Measurements from ENCODE around the gene NBEAL1.
"Not testable (repeated sequence)": the region's sequence is repeated elsewhere in the genome, so short reads cannot be mapped to it uniquely, and the experiment has no call there.

NBEAL1 gene

GRCh38 chr2:203040966-203041521 is 26.4 kb downstream of the NBEAL1 start:
- Histone ChIP-seq H3K4me3 (ENCODE audit: low read depth in 1 of 2, low read length in 2 of 2) (no peak overlapping the region), H3K36me3 (ENCODE audit: control insufficient read depth in 1 of 2, insufficient read depth in 2 of 2, low read length in 2 of 2) (peaks cover 9 to 10% of the 10 kb centered on the region in 2 donors), H3K27me3 (ENCODE audit: low read depth, low read length) (no peaks in the 10 kb centered on the region), H3K9me3 (ENCODE audit: control insufficient read depth in 1 of 2, low read length in 2 of 2) (no peaks in the 10 kb centered on the region), H3K4me1 (ENCODE audit: control insufficient read depth in 1 of 2, insufficient read depth in 2 of 2, low read length in 2 of 2) (peaks cover 0 to under 1% of the 10 kb centered on the region in 2 donors), H3K27ac (ENCODE audit: low read length) (no peak overlapping the region)

- no peaks in the 10 kb centered on the region for H3K27me3 ChIP-seq (ENCODE audit: low read depth, low read length)
- H3K36me3 ChIP-seq (ENCODE audit: control insufficient read depth in 1 of 2, insufficient read depth in 2 of 2, low read length in 2 of 2) = peaks cover 9 to 16% of the 10 kb centered on the region in 2 donors
- H3K4me3 ChIP-seq (ENCODE audit: low read depth in 1 of 2, low read length in 2 of 2) = no peak overlapping the region
- H3K9me3 ChIP-seq (ENCODE audit: control insufficient read depth in 1 of 2, low read length in 2 of 2) = no peaks in the 10 kb centered on the region
- no peaks in the 10 kb centered on the region for H3K4me1 ChIP-seq (ENCODE audit: control insufficient read depth in 1 of 2, insufficient read depth in 2 of 2, low read length in 2 of 2)
- H3K27ac ChIP-seq (ENCODE audit: low read length) = no peak overlapping the region
These were observed 27.5 kb downstream of the NBEAL1 start for GRCh38 chr2:203042178-203042577.

DNA sequence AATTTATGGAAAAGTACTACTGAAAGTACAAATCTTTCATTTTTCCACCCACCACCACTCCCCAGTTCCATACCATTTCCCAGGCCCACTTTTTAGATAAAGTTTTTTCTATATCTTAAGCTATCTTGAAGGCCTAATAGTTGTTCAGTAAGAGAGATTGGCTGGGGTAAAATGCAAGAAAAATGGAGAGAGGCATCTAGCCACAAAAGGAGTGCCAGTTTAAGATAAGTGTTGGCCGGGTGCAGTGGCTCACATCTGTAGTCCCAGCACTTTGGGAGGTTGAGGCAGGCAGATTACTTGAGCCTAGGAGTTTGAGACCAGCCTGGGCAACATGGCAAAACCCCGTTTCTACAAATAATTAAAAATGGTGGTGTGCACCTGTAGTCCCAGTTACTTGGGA is 28.6 kb downstream of the NBEAL1 start:
- no peaks in the 10 kb centered on the region for H3K4me1 ChIP-seq (ENCODE audit: control insufficient read depth in 1 of 2, insufficient read depth in 2 of 2, low read length in 2 of 2)
- H3K36me3 ChIP-seq (ENCODE audit: control insufficient read depth in 1 of 2, insufficient read depth in 2 of 2, low read length in 2 of 2) = peaks cover 9 to 16% of the 10 kb centered on the region in 2 donors

GRCh38 chr2:203045867-203046266 is 31.2 kb downstream of the NBEAL1 start:
- no peaks in the 10 kb centered on the region for H3K4me1 ChIP-seq (ENCODE audit: control insufficient read depth in 1 of 2, insufficient read depth in 2 of 2, low read length in 2 of 2)
- no peaks in the 10 kb centered on the region for H3K27me3 ChIP-seq (ENCODE audit: low read depth, low read length)
- no peak overlapping the region for H3K4me3 ChIP-seq (ENCODE audit: low read depth in 1 of 2, low read length in 2 of 2)
- H3K27ac ChIP-seq (ENCODE audit: low read length) = no peak overlapping the region
- H3K36me3 ChIP-seq (ENCODE audit: control insufficient read depth in 1 of 2, insufficient read depth in 2 of 2, low read length in 2 of 2) = peaks cover 13 to 21% of the 10 kb centered on the region in 2 donors
- no peaks in the 10 kb centered on the region for H3K9me3 ChIP-seq (ENCODE audit: control insufficient read depth in 1 of 2, low read length in 2 of 2)

More for the DNA sequence above, 28.6 kb downstream of the NBEAL1 start:
- no peaks in the 10 kb centered on the region for H3K9me3 ChIP-seq (ENCODE audit: control insufficient read depth in 1 of 2, low read length in 2 of 2)
- H3K27ac ChIP-seq (ENCODE audit: low read length) = no peak overlapping the region
- no peak overlapping the region for H3K4me3 ChIP-seq (ENCODE audit: low read depth in 1 of 2, low read length in 2 of 2)
- H3K27me3 ChIP-seq (ENCODE audit: low read depth, low read length) = no peaks in the 10 kb centered on the region

DNA sequence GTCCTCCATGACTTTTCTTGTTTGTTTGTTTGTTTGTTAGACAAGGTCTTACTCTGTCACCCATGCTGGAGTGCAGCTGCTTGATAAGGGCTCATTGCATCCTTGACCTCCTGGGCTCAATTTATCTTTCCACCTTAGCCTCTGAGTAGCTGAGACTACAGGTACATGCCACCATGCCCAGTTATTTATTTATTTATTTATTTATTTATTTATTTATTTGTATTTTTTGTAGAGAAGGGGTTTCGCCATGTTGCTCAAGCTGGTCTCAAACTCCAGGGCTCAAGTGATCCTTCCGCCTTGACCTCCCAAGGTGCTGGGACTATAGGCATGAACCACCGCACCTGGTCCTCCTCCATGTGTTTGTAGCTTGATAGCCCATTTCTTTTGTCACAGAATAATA is 37.9 kb downstream of the NBEAL1 start:
- Histone ChIP-seq H3K4me1 (ENCODE audit: control insufficient read depth in 1 of 2, insufficient read depth in 2 of 2, low read length in 2 of 2) (no peaks in the 10 kb centered on the region), H3K4me3 (ENCODE audit: low read depth in 1 of 2, low read length in 2 of 2) (no peak overlapping the region), H3K27me3 (ENCODE audit: low read depth, low read length) (no peaks in the 10 kb centered on the region), H3K36me3 (ENCODE audit: control insufficient read depth in 1 of 2, insufficient read depth in 2 of 2, low read length in 2 of 2) (peaks cover 9 to 30% of the 10 kb centered on the region in 2 donors), H3K27ac (ENCODE audit: low read length) (no peak overlapping the region), H3K9me3 (ENCODE audit: control insufficient read depth in 1 of 2, low read length in 2 of 2) (no peaks in the 10 kb centered on the region)

GRCh38 chr2:203059567-203060240 is 45.0 kb downstream of the NBEAL1 start:
- Histone ChIP-seq H3K4me1 (ENCODE audit: control insufficient read depth in 1 of 2, insufficient read depth in 2 of 2, low read length in 2 of 2) (no peaks in the 10 kb centered on the region), H3K36me3 (ENCODE audit: control insufficient read depth in 1 of 2, insufficient read depth in 2 of 2, low read length in 2 of 2) (peaks cover 18 to 50% of the 10 kb centered on the region in 2 donors), H3K9me3 (ENCODE audit: control insufficient read depth in 1 of 2, low read length in 2 of 2) (no peaks in the 10 kb centered on the region), H3K27me3 (ENCODE audit: low read depth, low read length) (no peaks in the 10 kb centered on the region), H3K4me3 (ENCODE audit: low read depth in 1 of 2, low read length in 2 of 2) (no peak overlapping the region), H3K27ac (ENCODE audit: low read length) (no peak overlapping the region)

- Histone ChIP-seq H3K4me3 (ENCODE audit: low read depth in 1 of 2, low read length in 2 of 2) (no peak overlapping the region), H3K36me3 (ENCODE audit: control insufficient read depth in 1 of 2, insufficient read depth in 2 of 2, low read length in 2 of 2) (peaks cover 18 to 42% of the 10 kb centered on the region in 2 donors), H3K27me3 (ENCODE audit: low read depth, low read length) (no peaks in the 10 kb centered on the region), H3K9me3 (ENCODE audit: control insufficient read depth in 1 of 2, low read length in 2 of 2) (no peaks in the 10 kb centered on the region), H3K4me1 (ENCODE audit: control insufficient read depth in 1 of 2, insufficient read depth in 2 of 2, low read length in 2 of 2) (no peaks in the 10 kb centered on the region), H3K27ac (ENCODE audit: low read length) (no peak overlapping the region)
These were observed 46.7 kb downstream of the NBEAL1 start for GRCh38 chr2:203061346-203061745.

- peaks cover 18 to 41% of the 10 kb centered on the region in 2 donors for H3K36me3 ChIP-seq (ENCODE audit: control insufficient read depth in 1 of 2, insufficient read depth in 2 of 2, low read length in 2 of 2)
- H3K9me3 ChIP-seq (ENCODE audit: control insufficient read depth in 1 of 2, low read length in 2 of 2) = no peaks in the 10 kb centered on the region
- no peaks in the 10 kb centered on the region for H3K4me1 ChIP-seq (ENCODE audit: control insufficient read depth in 1 of 2, insufficient read depth in 2 of 2, low read length in 2 of 2)
- no peaks in the 10 kb centered on the region for H3K27me3 ChIP-seq (ENCODE audit: low read depth, low read length)
- H3K27ac ChIP-seq (ENCODE audit: low read length) = no peak overlapping the region
- H3K4me3 ChIP-seq (ENCODE audit: low read depth in 1 of 2, low read length in 2 of 2) = no peak overlapping the region
These were observed 47.5 kb downstream of the NBEAL1 start for GRCh38 chr2:203062126-203062525.

GRCh38 chr2:203066519-203067091 is 51.9 kb downstream of the NBEAL1 start:
- not testable (repeated sequence) for H3K27me3 ChIP-seq (ENCODE audit: low read depth, low read length); H3K27ac ChIP-seq (ENCODE audit: low read length); H3K4me1 ChIP-seq (ENCODE audit: control insufficient read depth in 1 of 2, insufficient read depth in 2 of 2, low read length in 2 of 2); H3K9me3 ChIP-seq (ENCODE audit: control insufficient read depth in 1 of 2, low read length in 2 of 2); H3K4me3 ChIP-seq (ENCODE audit: low read depth in 1 of 2, low read length in 2 of 2)
- peaks cover 11 to 25% of the 10 kb centered on the region in 2 donors for H3K36me3 ChIP-seq (ENCODE audit: control insufficient read depth in 1 of 2, insufficient read depth in 2 of 2, low read length in 2 of 2)

- Histone ChIP-seq H3K27ac (ENCODE audit: low read length) (no peak overlapping the region), H3K36me3 (ENCODE audit: control insufficient read depth in 1 of 2, insufficient read depth in 2 of 2, low read length in 2 of 2) (peaks cover 7 to 16% of the 10 kb centered on the region in 2 donors), H3K27me3 (ENCODE audit: low read depth, low read length) (no peaks in the 10 kb centered on the region), H3K4me1 (ENCODE audit: control insufficient read depth in 1 of 2, insufficient read depth in 2 of 2, low read length in 2 of 2) (peaks cover 0 to 3% of the 10 kb centered on the region in 2 donors), H3K4me3 (ENCODE audit: low read depth in 1 of 2, low read length in 2 of 2) (no peak overlapping the region), H3K9me3 (ENCODE audit: control insufficient read depth in 1 of 2, low read length in 2 of 2) (peaks cover 0 to 5% of the 10 kb centered on the region in 2 donors)
These were observed 56.0 kb downstream of the NBEAL1 start for GRCh38 chr2:203070701-203071100.

DNA sequence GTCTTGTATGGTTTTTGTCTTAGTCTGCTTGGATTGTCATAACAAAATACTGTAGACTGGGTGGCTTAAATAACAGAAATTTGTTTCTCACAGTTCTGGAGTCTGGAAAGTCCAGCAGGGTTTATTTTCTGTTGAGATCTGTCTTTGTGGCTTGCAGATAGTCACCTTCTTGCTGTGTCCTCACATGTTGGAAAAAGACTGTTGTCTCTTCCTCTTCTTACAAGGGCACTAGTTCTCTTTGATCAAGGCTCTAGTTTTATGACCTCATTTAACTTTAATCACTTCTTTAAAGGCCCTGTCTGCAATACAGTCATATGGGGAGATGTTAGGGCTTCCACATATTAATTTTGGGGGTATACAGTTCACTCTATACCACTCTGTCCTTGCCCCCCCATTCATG is 56.5 kb downstream of the NBEAL1 start:
- Histone ChIP-seq H3K9me3 (ENCODE audit: control insufficient read depth in 1 of 2, low read length in 2 of 2) (peaks cover 0 to 5% of the 10 kb centered on the region in 2 donors), H3K4me1 (ENCODE audit: control insufficient read depth in 1 of 2, insufficient read depth in 2 of 2, low read length in 2 of 2) (peaks cover 0 to 3% of the 10 kb centered on the region in 2 donors), H3K27ac (ENCODE audit: low read length) (no peak overlapping the region), H3K36me3 (ENCODE audit: control insufficient read depth in 1 of 2, insufficient read depth in 2 of 2, low read length in 2 of 2) (peaks cover 7 to 16% of the 10 kb centered on the region in 2 donors), H3K27me3 (ENCODE audit: low read depth, low read length) (no peaks in the 10 kb centered on the region), H3K4me3 (ENCODE audit: low read depth in 1 of 2, low read length in 2 of 2) (no peak overlapping the region)

Data from muscle layer of duodenum (tissue), 2 donors.